HFF-Myc (cell line): Measurements from ENCODE around the gene PUM2.

ENCODE experiments used
- DNase-seq: peaks from one replicate; pipeline ENCODE4 v3.0.0-alpha.2; 2011; ENCODE audit warnings: low read depth; ENCODE audit errors: extremely low read depth
- H3K4me3 ChIP-seq: replicated peaks from 2 replicates; pipeline ENCODE4 v1.5.1; 2011; ENCODE audit warnings: low read depth, mild to moderate bottlenecking, control low read depth, low read length
- CTCF ChIP-seq: IDR thresholded peaks from 2 replicates; pipeline ENCODE4 v1.5.1; 2012; ENCODE audit warnings: mild to moderate bottlenecking, low read depth, low read length, control low read depth; ENCODE audit errors: missing control alignments

PUM2 gene

GRCh38 chr2:20352230-20352578, 1.6 kb upstream of the PUM2 start:
- no peak for TF ChIP-seq CTCF
- H3K4me3 ChIP-seq: no peak overlapping the region
- DNase-seq: no peak

GRCh38 chr2:20351555-20352229, 1.0 kb upstream of the PUM2 start:
- TF ChIP-seq CTCF: no peak
- DNase-seq: no peak
- peak overlapping the region; percentile 51 for H3K4me3 ChIP-seq

- DNase-seq: no peak
- TF ChIP-seq CTCF: no peak
- peak overlapping the region; percentile 86 for H3K4me3 ChIP-seq
Observed at GRCh38 chr2:20350041-20350712, 467 bp downstream of the PUM2 start.

GRCh38 chr2:20349513-20349921, 1.1 kb downstream of the PUM2 start:
- no peak for DNase-seq
- TF ChIP-seq CTCF: no peak

GRCh38 chr2:20348542-20348941, 2.1 kb downstream of the PUM2 start:
- TF ChIP-seq CTCF: no peak
- DNase-seq: no peak
- peak overlapping the region; percentile 86 for H3K4me3 ChIP-seq

More at GRCh38 chr2:20349513-20349921, 1.1 kb downstream of the PUM2 start:
- peak overlapping the region; percentile 86 for H3K4me3 ChIP-seq

- TF ChIP-seq CTCF: no peak
- DNase-seq: no peak
- H3K4me3 ChIP-seq: no peak overlapping the region
Observed at GRCh38 chr2:20346565-20347381, 3.9 kb downstream of the PUM2 start.
